ENCODE measurements around the gene FICD. TPM values are rescaled to one million over a fixed set of nuclear protein-coding genes. Genes with fewer than 3 reads are reported as not detected.
"Not testable (repeated sequence)": the region's sequence is repeated elsewhere in the genome, so short reads cannot be mapped to it uniquely, and the experiment has no call there.

The FICD gene
- total RNA-seq, 2 donors from 2014 or later = 4.0 to 7.7 TPM

GRCh38 chr12:108527166-108527496, 12.1 kb downstream of the FICD start:
- DNase-seq = no peak
- peaks cover 19 to 46% of the 10 kb centered on the region in 2 donors for H3K36me3 Mint-ChIP-seq (ENCODE audit: insufficient read depth in 2 of 2)

GRCh38 chr12:108530161-108530560, 15.1 kb downstream of the FICD start:
- no peaks in the 10 kb centered on the region for H3K9me3 Mint-ChIP-seq
- ATAC-seq (replicated peaks in 1 of 2) = no peak
- peaks cover 17 to 47% of the 10 kb centered on the region in 2 donors for H3K36me3 Mint-ChIP-seq (ENCODE audit: insufficient read depth in 2 of 2)
- H3K27me3 Mint-ChIP-seq (ENCODE audit: low read depth) = no peaks in the 10 kb centered on the region
- no peak overlapping the region for H3K27ac Mint-ChIP-seq
- no peak for DNase-seq
- no peaks in the 10 kb centered on the region for H3K4me1 Mint-ChIP-seq (ENCODE audit: low read depth)
- no peak overlapping the region for H3K4me3 Mint-ChIP-seq

More at GRCh38 chr12:108527166-108527496, 12.1 kb downstream of the FICD start:
- no peaks in the 10 kb centered on the region for H3K4me1 Mint-ChIP-seq (ENCODE audit: low read depth)
- ATAC-seq (replicated peaks in 1 of 2) = no peak
- H3K9me3 Mint-ChIP-seq = no peaks in the 10 kb centered on the region
- no peak overlapping the region for H3K4me3 Mint-ChIP-seq
- no peaks in the 10 kb centered on the region for H3K27me3 Mint-ChIP-seq (ENCODE audit: low read depth)
- H3K27ac Mint-ChIP-seq = peak overlapping the region; percentile 61

GRCh38 chr12:108531929-108532848, 17.1 kb downstream of the FICD start:
- DNase-seq = no peak
- H3K36me3 Mint-ChIP-seq (ENCODE audit: insufficient read depth in 2 of 2) = peaks cover 10 to 43% of the 10 kb centered on the region in 2 donors
- H3K27ac Mint-ChIP-seq = no peak overlapping the region

DNA sequence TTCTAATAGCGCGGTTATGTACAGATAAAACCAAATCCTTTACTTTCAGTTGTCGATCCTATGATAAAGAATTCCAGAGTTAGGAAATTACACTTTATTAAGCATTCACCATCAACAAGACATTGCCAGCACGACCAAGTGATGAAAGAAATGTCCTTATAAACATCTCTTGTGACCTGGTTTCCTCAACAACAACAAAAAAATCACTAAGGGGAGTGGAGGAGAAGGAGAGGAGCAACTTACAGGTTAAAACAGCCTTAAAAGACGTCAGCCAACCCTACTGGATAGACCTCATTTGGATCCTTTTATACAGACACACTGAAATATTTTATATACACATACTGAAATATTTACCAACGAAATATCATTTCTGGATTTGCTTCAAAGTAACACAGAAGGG, 23.1 kb downstream of the FICD start:
- no peak overlapping the region for H3K4me3 Mint-ChIP-seq
- no peaks in the 10 kb centered on the region for H3K9me3 Mint-ChIP-seq
- peak overlapping the region; percentile 31 for H3K27ac Mint-ChIP-seq
- H3K36me3 Mint-ChIP-seq (ENCODE audit: insufficient read depth in 2 of 2) = peaks cover 6 to 44% of the 10 kb centered on the region in 2 donors
- DNase-seq (no peak), ATAC-seq (replicated peaks in 1 of 2) (no peak)
- H3K4me1 Mint-ChIP-seq (ENCODE audit: low read depth) = peaks cover 30% of the 10 kb centered on the region
- H3K27me3 Mint-ChIP-seq (ENCODE audit: low read depth) = no peaks in the 10 kb centered on the region

More at GRCh38 chr12:108531929-108532848, 17.1 kb downstream of the FICD start:
- no peaks in the 10 kb centered on the region for H3K4me1 Mint-ChIP-seq (ENCODE audit: low read depth)
- H3K27me3 Mint-ChIP-seq (ENCODE audit: low read depth) = no peaks in the 10 kb centered on the region
- no peaks in the 10 kb centered on the region for H3K9me3 Mint-ChIP-seq
- H3K4me3 Mint-ChIP-seq = no peak overlapping the region
- ATAC-seq (replicated peaks in 1 of 2) = no peak

- H3K4me1 Mint-ChIP-seq (ENCODE audit: low read depth) = peaks cover 30% of the 10 kb centered on the region
- H3K27me3 Mint-ChIP-seq (ENCODE audit: low read depth) = no peaks in the 10 kb centered on the region
- H3K9me3 Mint-ChIP-seq = no peaks in the 10 kb centered on the region
- DNase-seq (no peak), ATAC-seq (replicated peaks in 1 of 2) (no peak)
- H3K36me3 Mint-ChIP-seq (ENCODE audit: insufficient read depth in 2 of 2) = peaks cover 6 to 41% of the 10 kb centered on the region in 2 donors
- H3K4me3 Mint-ChIP-seq = no peak overlapping the region
- H3K27ac Mint-ChIP-seq = peak overlapping the region; percentile 31
Measured at GRCh38 chr12:108538616-108539195, 23.6 kb downstream of the FICD start.

- DNase-seq (no peak), ATAC-seq (replicated peaks in 1 of 2) (no peak)
- Mint-ChIP-seq H3K36me3 (ENCODE audit: insufficient read depth in 2 of 2) (peaks cover 7 to 38% of the 10 kb centered on the region in 2 donors), H3K27ac (peak overlapping the region; percentile 42), H3K27me3 (ENCODE audit: low read depth) (no peaks in the 10 kb centered on the region), H3K9me3 (no peaks in the 10 kb centered on the region), H3K4me3 (no peak overlapping the region), H3K4me1 (ENCODE audit: low read depth) (peaks cover 30% of the 10 kb centered on the region)
Measured at GRCh38 chr12:108542320-108542719, 27.2 kb downstream of the FICD start.

GRCh38 chr12:108543652-108544051, 28.6 kb downstream of the FICD start:
- no peak for ATAC-seq (replicated peaks in 1 of 2)

DNA sequence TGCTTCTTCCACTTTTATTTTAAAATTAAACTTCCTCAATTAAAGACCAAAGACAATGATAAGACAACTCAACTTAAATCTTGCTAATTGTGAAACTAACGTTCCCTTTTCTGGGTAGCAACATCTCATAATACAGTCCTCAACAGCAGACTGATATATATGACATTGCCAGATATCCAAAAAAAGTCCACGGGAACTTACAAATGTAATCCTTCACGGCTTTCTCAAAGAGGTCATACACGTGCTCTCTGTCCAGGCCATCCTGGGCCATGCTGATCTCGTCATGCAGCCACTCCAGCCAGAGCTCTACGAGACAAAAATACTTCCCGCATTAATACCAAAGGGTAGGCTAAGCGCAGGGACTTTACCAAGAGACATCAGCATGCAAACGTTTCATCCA, 32.6 kb downstream of the FICD start:
- H3K4me3 Mint-ChIP-seq = no peak overlapping the region
- H3K9me3 Mint-ChIP-seq = no peaks in the 10 kb centered on the region
- no peak for ATAC-seq (replicated peaks in 1 of 2)
- H3K27me3 Mint-ChIP-seq (ENCODE audit: low read depth) = no peaks in the 10 kb centered on the region
- DNase-seq = no peak
- peaks cover 8 to 34% of the 10 kb centered on the region in 2 donors for H3K36me3 Mint-ChIP-seq (ENCODE audit: insufficient read depth in 2 of 2)
- peaks cover 27% of the 10 kb centered on the region for H3K4me1 Mint-ChIP-seq (ENCODE audit: low read depth)
- H3K27ac Mint-ChIP-seq = peak overlapping the region; percentile 19

More at GRCh38 chr12:108543652-108544051, 28.6 kb downstream of the FICD start:
- Mint-ChIP-seq H3K9me3 (no peaks in the 10 kb centered on the region), H3K27ac (no peak overlapping the region), H3K36me3 (ENCODE audit: insufficient read depth in 2 of 2) (peaks cover 8 to 35% of the 10 kb centered on the region in 2 donors), H3K4me3 (no peak overlapping the region), H3K4me1 (ENCODE audit: low read depth) (peaks cover 30% of the 10 kb centered on the region), H3K27me3 (ENCODE audit: low read depth) (no peaks in the 10 kb centered on the region)
- DNase-seq = no peak

DNA sequence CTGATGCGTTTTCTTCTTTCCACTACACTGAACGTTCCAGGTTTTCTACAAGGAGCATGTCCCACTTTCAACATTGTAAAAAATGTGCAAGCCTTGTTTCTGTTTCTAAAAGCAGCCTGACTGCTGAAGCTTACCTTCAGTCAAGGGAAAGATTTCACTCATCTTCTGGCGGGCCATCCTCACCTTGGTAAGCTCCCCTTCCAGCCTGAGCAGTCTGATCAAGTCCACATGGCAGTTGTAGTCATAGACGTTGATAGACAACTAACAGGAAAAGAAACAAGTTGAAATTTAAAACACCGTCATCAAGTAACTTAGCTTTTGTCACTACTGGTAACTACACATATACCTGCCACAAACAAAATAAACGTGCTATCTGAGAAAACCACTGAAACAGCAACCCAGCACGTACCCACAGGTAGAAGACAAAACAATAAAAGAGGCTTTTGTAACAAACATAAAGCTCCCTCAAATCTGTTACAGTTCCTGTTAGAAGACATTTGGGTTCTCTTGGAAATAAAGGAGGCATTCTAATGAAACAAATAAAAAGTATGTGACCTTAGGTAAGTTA, 34.0 kb downstream of the FICD start:
- Mint-ChIP-seq H3K9me3 (no peaks in the 10 kb centered on the region), H3K27ac (peak overlapping the region; percentile 50), H3K4me3 (no peak overlapping the region), H3K4me1 (ENCODE audit: low read depth) (peaks cover 41% of the 10 kb centered on the region), H3K36me3 (ENCODE audit: insufficient read depth in 2 of 2) (peaks cover 9 to 28% of the 10 kb centered on the region in 2 donors), H3K27me3 (ENCODE audit: low read depth) (no peaks in the 10 kb centered on the region)
- DNase-seq = no peak
- no peak for ATAC-seq (replicated peaks in 1 of 2)

GRCh38 chr12:108551535-108551934, 36.5 kb downstream of the FICD start:
- H3K4me1 Mint-ChIP-seq (ENCODE audit: low read depth) = peaks cover 63% of the 10 kb centered on the region
- DNase-seq (no peak), ATAC-seq (replicated peaks in 1 of 2) (no peak)
- no peaks in the 10 kb centered on the region for H3K9me3 Mint-ChIP-seq
- peak overlapping the region; percentile 53 to 80 for H3K4me3 Mint-ChIP-seq
- H3K36me3 Mint-ChIP-seq (ENCODE audit: insufficient read depth in 2 of 2) = peaks cover 7 to 20% of the 10 kb centered on the region in 2 donors
- H3K27ac Mint-ChIP-seq = peak overlapping the region; percentile 93
- no peaks in the 10 kb centered on the region for H3K27me3 Mint-ChIP-seq (ENCODE audit: low read depth)

DNA sequence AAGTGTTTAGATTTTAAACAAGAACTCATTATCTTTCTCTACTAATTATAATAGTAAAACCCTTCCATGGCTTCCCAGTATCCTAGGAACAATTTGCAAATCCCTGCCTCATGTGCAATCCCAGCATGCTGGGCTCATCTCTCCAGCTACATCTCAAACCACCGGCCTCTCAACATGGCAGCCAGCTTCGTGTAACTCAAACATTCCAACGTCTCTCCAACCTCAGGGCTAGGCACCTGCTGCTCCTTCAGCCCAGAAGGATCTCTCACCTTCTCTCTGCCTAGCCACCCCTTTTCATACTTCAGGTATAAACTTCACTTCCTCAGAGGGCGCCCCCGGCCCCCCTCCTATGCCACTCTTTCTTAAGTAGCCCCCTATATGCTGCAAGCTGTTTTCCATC, 38.7 kb downstream of the FICD start:
- Mint-ChIP-seq H3K27ac (peak overlapping the region; percentile 67), H3K4me3 (peak overlapping the region in 1 of 2 donors; percentile 8), H3K27me3 (ENCODE audit: low read depth) (no peaks in the 10 kb centered on the region), H3K9me3 (no peaks in the 10 kb centered on the region), H3K4me1 (ENCODE audit: low read depth) (peaks cover 85% of the 10 kb centered on the region), H3K36me3 (ENCODE audit: insufficient read depth in 2 of 2) (peaks cover 6 to 12% of the 10 kb centered on the region in 2 donors)
- no peak for ATAC-seq (replicated peaks in 1 of 2)
- DNase-seq = no peak

- not testable (repeated sequence) for ATAC-seq (replicated peaks in 1 of 2); DNase-seq; H3K27me3 Mint-ChIP-seq (ENCODE audit: low read depth); H3K9me3 Mint-ChIP-seq; H3K36me3 Mint-ChIP-seq (ENCODE audit: insufficient read depth in 2 of 2)
- Mint-ChIP-seq H3K4me1 (ENCODE audit: low read depth) (peaks cover 93% of the 10 kb centered on the region), H3K27ac (peak overlapping the region; percentile 50), H3K4me3 (peak overlapping the region; percentile 31 to 47)
Measured at GRCh38 chr12:108555383-108555782, 40.3 kb downstream of the FICD start.

DNA sequence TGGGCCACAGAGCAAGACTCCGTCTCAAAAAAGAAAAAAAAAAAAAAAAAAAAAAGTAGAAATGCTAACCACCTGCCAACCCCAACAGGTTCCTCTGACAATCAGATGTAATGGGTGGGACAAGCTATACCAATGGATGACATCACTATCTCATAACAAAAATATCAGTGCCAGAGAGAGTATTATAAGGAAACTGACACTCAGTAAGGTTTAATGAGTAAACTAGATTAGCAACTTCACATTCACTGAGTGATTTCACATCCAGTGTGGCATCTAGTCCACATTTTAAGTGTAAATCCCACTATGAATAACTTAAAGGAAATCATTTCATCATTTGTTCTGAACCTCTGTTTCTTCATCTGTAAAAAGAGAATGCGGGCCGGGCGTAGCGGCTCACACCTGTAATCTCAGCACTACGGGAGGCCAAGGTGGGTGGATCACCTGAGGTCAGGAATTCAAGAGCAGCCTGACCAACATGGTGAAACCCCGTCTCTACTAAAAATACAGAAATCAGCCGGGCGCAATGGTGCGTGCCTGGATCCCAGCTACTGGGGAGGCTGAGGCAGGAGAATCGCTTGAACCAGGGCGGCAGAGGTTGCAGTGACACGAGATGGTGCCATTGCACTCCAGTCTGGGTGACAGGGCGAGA, 44.1 kb downstream of the FICD start:
- Mint-ChIP-seq H3K36me3 (ENCODE audit: insufficient read depth in 2 of 2) (peaks cover 7 to 13% of the 10 kb centered on the region in 2 donors), H3K4me1 (ENCODE audit: low read depth) (peaks cover 68% of the 10 kb centered on the region), H3K27me3 (ENCODE audit: low read depth) (no peaks in the 10 kb centered on the region), H3K4me3 (peak overlapping the region; percentile 95 to 96), H3K27ac (peak overlapping the region; percentile 100), H3K9me3 (no peaks in the 10 kb centered on the region)
- ATAC-seq (replicated peaks in 1 of 2) (peak; percentile 30 to 41), DNase-seq (peak; percentile 43 to 61)

All from activated T-cell treated with anti-CD3 and anti-CD28 coated beads, Interleukin-2, amount 50 U/mL, for 72 hours (primary cell).